Left ventricle myocardium superior (tissue), 1 donor: ENCODE data around the gene HOXB5. TPM values are rescaled to one million over a fixed set of nuclear protein-coding genes. Genes with fewer than 3 reads are reported as not detected.

Experiments used
- ATAC-seq: fragments of 200-7000 bp; cut with Tn5 transposase; one replicate; pipeline ENCODE4 v1.9.1; 2020; ENCODE audit warnings: mild to moderate bottlenecking, moderate library complexity
- DNase-seq: peaks from one replicate; pipeline ENCODE4 v3.0.0-alpha.2; 2020
- intact Hi-C: fragments of 100-400 bp; cut with micrococcal nuclease; formaldehyde crosslinking; loops from one replicate; pipeline ENCODE4 v1.11.0; 2022
- total RNA-seq: library from RNA; stranded (reverse); fragmentation: NEBNext Ultra II Directional; extraction: Animal tissue kit (Norgen Biotek cat#: 25700); gene quantifications from one replicate; pipeline ENCODE4 v1.2.1, GENCODE V29; 2021
- donor health status: DM: no; HTN: yes; CAD: no; lungs with severe emphysema.

HOXB5 gene
- total RNA-seq, 1 donor from 2014 or later = not detected

DNA sequence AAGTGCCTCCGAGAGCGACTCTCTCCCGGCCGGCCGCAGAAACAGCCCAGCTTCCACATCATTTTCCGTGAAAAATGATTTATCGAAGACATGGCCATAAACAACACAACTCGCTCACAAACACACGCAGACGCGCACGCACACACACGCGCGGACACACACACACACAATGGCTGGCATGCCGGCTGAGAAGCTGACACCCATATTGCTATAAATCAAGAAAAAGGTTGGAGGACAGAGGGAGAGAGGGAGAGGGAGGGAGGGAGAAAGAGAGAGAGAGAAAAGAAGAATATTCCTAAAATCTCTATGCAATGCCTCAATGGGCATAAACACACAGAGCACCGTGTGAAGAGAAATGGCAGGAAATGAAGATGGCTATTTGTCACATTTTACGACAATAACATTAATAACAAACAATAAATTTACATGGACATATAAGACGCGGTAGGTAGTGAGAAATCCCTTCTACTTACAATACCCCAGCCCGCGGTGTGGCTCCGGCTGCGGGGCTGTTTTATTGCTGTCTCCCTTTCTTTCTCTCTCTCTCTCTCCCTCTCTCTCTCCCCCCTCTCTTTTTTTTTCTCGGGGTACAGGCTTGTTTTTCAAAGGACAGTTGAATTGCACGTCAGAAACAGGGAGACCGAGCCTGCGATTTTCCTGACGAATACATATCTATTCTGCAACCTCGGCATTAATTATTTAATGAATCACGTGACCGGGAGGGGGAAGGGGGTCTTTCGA, 24.9 kb downstream of the HOXB5 start:
- ATAC-seq (no peak), DNase-seq (no peak)
- intact Hi-C loops = no loop called here

GRCh38 chr17:48567646-48568354, 25.8 kb downstream of the HOXB5 start:
- intact Hi-C loops = no loop called here
- no peak for ATAC-seq
- no peak for DNase-seq

DNA sequence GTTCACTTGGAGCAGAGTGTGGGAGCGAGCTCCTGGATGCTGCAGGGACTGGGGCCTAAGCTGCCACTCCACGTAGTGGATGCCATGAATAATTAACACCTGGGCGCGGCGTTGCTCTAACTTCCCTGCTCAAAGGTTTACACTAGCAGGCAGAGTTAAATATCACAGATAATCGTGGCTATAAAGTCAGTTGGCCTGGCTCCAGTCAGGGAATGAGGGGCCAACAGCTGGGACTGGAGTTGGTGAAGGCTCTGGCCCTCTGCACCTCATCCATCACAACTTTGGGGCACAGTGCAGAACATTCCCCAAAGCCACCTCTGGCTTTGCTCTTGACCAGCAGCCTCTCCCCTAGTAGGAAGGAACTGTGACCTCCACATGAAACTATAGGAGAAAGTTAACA, 26.4 kb downstream of the HOXB5 start:
- intact Hi-C loops = no loop called here
- DNase-seq (no peak), ATAC-seq (no peak)

GRCh38 chr17:48566717-48567116, 26.9 kb downstream of the HOXB5 start:
- DNase-seq (no peak), ATAC-seq (no peak)
- intact Hi-C loops = no loop called here

DNA sequence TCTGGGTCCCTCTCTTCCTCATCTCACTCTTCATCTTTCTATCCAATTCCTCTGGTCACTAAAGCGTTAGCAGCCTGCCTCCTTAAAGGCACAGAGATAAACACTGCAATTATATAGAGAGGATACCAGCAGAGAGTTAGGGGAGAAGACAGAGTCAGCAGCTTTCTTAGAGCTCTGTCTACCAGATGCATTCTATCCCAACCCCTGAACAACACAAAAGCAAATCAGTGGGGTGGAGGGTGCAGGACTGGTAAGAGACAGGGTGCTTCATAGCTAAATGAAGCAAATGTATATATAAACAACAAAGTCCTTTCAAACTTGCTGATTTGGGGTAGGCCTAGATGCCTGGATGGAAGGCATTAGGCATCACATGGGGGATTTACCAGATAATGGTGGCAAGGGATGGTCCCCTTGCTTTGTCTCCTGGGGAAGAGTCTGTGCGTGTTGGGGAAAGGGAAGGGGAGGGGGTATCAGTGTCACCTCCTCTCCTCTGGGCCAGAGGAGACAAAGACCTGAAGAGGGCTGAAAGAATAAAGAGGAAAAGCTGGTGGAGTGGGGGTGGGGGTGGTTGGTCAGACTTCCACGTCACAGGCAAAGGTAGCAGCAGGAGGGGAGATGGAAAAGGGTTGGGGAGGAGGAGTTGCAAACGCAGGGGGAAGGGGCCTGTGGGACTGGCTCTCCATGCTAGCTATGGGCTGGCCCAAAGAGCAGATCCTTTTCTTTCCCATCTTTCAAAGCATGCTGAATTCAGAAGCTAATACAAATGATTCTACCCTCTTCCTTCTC, 27.5 kb downstream of the HOXB5 start:
- intact Hi-C loops = no loop called here
- ATAC-seq = no peak
- no peak for DNase-seq

GRCh38 chr17:48565022-48565554, 28.5 kb downstream of the HOXB5 start:
- intact Hi-C loops = no loop called here
- ATAC-seq = no peak
- DNase-seq = no peak

- DNase-seq = no peak
- intact Hi-C loops = no loop called here
- ATAC-seq = no peak
Observed at GRCh38 chr17:48564188-48565021, 29.2 kb downstream of the HOXB5 start.

GRCh38 chr17:48563867-48564187, 29.8 kb downstream of the HOXB5 start:
- ATAC-seq (no peak), DNase-seq (no peak)
- intact Hi-C loops = no loop called here

GRCh38 chr17:48563385-48563838, 30.2 kb downstream of the HOXB5 start:
- DNase-seq (no peak), ATAC-seq (no peak)
- intact Hi-C loops = no loop called here

GRCh38 chr17:48562934-48563333, 30.6 kb downstream of the HOXB5 start:
- DNase-seq = no peak
- intact Hi-C loops = no loop called here
- no peak for ATAC-seq

DNA sequence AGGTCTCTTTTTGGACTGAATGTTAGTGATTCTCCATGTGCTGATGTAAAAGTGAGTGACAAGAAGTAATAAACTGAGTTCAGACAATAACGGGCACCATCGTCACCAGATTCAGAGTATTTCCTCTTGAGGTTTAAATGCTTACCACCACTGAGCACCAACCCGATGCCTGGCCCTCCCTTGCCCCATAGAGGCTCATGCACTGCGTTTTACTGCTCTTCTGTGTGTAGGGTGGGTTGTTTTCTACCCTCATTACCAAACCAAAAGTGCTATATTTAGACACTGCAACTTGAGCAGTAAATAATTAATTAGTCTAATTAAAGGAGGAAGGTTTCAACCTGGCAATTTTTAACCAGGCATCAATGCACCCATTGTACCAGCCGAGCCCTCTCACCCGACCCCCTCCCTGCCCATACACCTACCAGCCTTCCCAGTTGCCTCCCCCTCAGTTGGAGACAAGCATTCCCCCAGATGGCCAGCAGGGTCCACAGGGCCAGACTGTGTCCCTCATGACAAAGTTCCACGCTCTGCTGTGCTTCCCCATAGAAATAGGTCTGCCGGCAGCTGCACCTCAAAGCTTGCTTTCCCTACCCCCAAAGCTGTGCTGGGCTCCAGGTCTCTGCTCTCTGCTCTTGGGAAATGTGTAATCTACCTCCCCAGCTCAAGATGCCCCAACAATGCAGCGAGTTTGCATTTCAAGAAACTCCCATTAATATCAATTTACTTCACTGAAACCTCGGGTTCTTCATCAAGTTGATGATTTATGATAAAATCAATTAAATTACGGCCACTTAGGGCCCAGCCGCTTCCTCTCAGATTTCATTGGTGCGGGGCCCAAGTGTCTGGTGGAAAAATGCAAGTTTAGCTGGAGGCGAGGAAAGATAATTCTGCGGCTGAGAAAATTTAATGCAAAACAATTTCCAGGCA, 31.4 kb downstream of the HOXB5 start:
- intact Hi-C loops = no loop called here
- ATAC-seq (no peak), DNase-seq (no peak)

DNA sequence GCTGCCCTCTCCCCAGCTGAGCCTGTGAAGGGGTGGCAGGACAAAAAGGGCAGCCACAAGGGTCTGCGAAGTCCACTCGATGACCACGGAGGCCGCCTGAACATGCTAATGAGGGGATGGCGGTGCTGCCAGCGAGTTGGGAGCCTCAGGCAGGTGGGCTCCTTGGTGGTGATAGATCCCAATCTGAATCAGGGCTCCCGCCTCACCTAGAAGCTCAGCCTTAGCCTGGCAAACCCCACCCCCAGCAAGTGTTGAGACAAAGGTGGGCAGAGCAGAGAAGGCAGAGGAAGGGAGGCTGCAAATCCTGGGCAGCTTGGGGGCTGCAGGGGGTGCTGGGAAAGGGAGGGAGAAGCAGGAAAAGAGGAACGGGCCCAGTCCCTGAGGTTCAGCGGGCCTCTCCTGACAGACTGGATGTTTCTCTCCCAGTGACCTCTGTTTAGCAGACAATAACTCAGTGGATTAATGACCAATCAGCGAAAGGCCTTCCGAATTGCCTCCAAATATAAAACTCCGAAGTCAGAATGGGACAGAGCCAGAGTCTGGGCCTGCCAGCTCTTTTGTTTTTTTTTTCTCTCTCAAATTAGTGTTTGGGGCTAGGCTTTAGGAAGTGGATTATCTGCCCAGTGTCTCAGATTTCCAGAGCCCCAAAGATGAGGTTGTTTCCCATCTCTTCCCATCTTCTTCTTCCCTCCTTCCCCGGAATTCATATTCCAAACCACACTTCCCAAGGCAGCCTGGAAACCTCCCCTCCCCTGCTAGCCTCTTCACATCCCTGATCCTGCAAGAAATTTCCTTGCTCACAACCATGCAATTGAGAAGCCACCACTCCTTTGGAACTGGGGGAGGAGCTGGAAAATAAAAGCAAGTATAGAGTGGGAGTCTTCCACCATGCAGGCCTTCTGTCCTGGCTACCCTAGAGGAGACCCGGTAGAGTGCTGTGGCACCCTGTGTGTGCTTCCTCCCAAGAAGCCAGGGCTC, 33.5 kb downstream of the HOXB5 start:
- intact Hi-C loops = no loop called here
- no peak for ATAC-seq
- DNase-seq = no peak

DNA sequence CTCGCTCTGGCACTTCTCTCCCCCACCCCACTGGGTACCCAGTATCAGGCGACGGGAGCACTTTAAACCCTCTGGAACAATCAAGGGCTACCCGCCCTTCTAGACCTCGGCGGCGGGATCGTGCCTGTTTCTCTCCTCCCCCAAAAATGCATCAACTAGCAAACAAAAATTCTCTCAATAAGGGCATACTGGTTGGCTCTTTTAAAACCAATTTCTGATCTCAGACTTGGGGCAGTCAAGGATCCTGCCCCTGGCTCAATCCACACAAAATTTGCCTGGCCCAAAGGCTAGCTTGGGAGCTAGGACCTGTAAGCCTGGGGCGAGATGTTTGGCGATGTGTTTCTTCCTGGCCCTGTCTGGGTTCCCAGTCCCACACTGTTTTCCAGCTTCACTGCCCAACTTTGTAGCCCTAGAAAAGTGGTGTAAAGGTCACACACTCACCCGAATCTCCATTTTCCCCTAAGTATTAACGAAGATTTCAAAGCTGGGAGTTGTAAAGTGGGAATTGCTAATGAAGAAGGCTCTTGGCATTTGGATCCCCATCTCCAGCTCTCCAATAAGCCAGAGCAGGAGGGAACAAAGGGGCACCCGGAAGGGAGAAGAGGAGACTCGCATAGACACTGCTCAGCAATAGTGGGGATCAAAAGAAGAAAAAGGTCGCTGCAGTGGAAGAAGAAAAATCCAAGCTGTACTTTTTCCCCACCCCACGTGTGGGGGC, 34.3 kb downstream of the HOXB5 start:
- ATAC-seq (no peak), DNase-seq (no peak)
- intact Hi-C loops = no loop called here

- no peak for ATAC-seq
- no peak for DNase-seq
- intact Hi-C loops = no loop called here
Observed at GRCh38 chr17:48558831-48559121, 34.8 kb downstream of the HOXB5 start.

DNA sequence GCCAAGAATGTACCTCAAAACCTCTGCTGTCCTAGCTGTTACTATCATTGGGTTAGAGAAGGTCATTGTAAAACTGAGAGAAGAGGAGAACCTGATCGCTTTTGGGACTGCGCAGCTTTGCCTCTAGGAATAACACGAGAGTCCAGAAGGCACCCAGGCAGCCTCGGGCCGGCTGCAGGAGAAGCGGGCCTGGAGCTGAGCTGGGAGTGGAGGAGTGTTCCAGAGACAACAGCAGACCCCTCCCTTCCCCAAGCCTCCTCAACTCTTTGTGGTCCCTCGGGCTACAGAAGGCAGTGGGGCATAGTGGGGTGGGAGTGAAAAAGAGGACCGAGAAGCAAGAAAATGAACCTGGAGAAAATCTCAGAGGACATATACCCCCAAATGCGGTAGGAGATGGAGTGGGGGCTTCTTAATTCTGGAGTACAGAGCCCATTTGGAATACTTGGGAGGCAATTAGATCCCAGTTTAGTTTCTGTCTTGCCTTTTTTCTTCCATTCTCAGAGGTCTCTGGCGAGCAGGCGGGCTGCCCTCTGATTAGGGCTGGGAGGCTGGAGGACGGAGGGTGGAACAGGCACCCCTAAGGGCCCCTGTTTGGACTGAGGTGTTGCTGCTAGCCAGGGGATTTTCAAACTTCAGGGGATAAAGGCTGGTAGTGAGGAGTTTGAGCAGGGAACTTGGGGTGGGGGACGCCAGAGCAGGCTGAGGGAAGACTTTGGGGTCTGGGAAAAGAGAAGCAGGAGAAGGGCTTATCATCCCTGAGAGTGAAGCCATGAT, 35.3 kb downstream of the HOXB5 start:
- DNase-seq = no peak
- no peak for ATAC-seq
- intact Hi-C loops = no loop called here
